ENCODE results near the gene DCTN5.

GRCh38 chr16:23663918-23664317, 22.7 kb downstream of the DCTN5 start:
- no peak for TF ChIP-seq CTCF (IDR thresholded peaks at IDR 0.05)
- no peak for TF ChIP-seq POLR2A (IDR thresholded peaks at IDR 0.05)

Measured in adrenal gland (tissue), 5 donors.